Measurements from ENCODE around the gene C19orf38.

DNA sequence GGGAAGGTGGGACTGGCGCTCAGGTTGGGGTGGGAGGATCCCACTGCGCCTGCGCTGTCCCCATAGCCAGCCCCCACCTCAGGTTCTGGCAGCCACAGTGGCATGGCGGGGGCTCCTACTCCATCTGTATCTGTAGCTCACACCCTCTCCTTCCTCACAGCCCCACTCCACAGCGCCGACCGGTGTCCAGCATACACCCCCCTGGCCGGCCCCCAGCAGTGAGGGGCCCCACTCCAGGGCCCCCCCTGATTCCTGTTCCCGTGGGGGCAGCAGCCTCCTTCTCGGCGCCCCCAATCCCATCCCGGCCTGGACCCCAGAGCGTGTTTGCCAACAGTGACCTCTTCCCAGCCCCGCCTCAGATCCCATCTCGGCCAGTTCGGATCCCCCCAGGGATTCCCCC lies 18.2 kb upstream of the C19orf38 start:
- no peak for TF ChIP-seq ZBTB33 (IDR thresholded peaks at IDR 0.05; ENCODE audit: borderline replicate concordance, low read depth)
- no peak for TF ChIP-seq RAD21 (IDR thresholded peaks at IDR 0.05; ENCODE audit: low read length)
- TF ChIP-seq CTCF (IDR thresholded peaks at IDR 0.05): no peak
- TF ChIP-seq REST (IDR thresholded peaks at IDR 0.05; ENCODE audit: low read depth, low read length): no peak
- TF ChIP-seq RXRA (IDR thresholded peaks at IDR 0.05; ENCODE audit: borderline replicate concordance, low read depth): no peak
- TF ChIP-seq SIN3A (IDR thresholded peaks at IDR 0.05; ENCODE audit: borderline replicate concordance, low read depth, low read length): no peak
